ENCODE measurements around the gene HLCS.

The HLCS gene

DNA sequence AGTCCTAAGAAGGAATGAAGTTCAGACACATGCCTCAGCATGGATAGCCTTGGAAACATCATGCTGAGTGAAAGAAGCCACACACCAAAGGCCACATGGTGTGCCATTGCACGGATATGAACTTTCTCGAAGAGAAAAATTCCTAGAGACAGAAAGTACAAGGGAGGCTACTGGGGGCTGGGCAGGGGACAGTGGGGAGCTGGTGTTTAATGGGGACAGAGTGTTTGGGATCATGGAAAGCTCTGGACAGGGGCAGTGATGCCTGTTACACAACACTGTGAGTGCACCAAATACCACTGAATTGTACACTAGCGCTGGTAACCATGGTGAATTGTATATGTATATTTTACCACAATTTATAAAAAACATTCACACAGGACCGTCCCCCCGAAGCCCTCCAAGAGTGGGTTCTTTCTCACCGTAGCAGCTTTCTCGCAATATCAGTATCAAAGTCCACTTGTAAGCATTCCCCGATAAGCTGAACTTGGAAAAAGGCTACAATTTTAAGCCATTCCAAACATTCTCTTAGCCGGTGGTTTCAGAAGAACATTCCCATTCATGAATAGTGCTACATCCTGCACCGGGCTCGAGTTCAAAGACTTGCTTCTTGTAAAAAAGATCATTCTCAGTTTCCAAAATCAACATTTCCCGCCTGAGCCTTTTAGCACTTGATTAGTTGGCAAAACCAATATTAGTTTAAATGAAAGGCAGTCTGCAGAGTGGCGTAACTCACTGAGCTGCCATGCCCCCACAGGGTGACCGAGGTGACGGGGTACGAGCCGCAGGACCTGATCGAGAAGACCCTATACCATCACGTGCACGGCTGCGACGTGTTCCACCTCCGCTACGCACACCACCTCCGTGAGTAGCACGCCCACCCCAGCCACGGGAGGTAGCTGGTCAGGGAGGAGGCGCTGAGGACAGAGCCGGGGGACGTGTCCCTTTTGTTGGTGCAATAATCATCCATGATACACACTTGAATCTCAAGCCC is 235.9 kb downstream of the HLCS start:
- TF ChIP-seq, protein P1, sequence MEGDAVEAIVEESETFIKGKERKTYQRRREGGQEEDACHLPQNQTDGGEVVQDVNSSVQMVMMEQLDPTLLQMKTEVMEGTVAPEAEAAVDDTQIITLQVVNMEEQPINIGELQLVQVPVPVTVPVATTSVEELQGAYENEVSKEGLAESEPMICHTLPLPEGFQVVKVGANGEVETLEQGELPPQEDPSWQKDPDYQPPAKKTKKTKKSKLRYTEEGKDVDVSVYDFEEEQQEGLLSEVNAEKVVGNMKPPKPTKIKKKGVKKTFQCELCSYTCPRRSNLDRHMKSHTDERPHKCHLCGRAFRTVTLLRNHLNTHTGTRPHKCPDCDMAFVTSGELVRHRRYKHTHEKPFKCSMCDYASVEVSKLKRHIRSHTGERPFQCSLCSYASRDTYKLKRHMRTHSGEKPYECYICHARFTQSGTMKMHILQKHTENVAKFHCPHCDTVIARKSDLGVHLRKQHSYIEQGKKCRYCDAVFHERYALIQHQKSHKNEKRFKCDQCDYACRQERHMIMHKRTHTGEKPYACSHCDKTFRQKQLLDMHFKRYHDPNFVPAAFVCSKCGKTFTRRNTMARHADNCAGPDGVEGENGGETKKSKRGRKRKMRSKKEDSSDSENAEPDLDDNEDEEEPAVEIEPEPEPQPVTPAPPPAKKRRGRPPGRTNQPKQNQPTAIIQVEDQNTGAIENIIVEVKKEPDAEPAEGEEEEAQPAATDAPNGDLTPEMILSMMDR (IDR thresholded peaks at IDR 0.05; ENCODE audit: extremely low read depth, missing control alignments) = no peak
- no peak for DNase-seq (ENCODE audit: low spot score)

DNA sequence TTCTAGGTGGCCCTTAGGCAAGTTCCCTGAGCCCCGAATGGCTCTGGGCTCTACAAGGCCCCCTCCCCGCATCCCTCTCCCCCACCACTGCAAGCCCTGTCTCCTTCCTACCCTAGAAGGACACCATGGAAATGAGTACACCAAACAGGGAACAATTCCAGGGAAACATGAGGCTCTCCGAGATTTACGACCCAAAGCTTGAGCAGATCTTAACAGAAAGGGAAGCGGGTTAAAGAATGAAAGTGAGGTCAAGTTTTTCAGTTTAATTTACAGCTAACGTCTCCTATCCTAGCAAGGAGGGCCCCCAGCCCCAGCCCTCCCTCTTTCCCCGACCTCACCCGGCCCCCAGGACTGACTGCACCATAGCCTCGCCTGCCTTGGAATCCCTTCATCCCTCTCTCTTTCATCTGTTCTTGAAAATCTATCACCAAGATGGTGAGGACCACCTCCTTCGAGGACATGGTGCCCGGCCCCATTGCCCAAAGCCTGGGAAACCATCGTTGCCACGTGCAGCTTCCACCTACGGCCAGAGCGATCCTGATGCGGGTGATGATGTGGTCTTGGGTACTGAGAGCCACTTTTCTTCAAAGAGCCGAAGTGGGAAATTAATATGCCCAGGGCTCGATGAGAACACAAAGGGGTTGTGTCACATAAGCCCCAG is 237.0 kb downstream of the HLCS start:
- TF ChIP-seq, protein P1 (IDR thresholded peaks at IDR 0.05; ENCODE audit: extremely low read depth, missing control alignments) = no peak
- DNase-seq (ENCODE audit: low spot score) = no peak

DNA sequence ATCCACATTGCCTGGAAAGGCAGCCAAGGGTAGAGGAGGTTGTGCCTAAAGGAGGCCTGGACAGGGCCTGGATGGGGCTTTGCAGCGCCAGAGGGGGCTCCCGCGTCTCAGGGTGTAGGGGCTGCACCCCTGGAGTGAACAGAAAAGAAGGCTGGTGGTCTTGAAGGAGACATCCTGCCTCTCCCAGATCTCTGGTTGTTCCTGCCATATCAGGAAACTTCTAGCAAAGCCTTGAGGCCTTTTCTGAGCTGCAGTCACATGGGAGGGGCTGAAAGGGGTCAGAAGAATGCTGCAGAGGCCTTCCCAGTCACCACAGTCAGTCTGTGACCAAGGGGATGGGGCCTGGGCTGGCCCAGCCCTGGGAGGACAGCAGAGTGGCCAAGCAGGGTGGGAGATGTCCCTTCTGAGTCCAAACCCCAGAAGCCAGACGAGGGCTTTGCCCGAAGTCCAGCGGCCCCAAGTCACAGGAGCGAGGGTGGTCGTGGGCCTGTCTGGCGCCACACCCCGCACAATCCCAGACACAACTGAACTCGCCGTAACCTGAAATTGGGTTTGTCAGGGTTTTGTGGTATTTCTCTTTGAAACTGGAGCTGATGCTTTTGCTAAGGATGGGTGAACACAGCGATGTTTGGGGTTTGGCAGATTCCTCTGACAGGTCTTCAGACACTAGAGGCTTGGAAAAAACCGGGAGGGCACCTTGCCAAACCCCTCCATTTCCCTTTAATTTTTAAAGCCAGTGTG is 237.9 kb downstream of the HLCS start:
- TF ChIP-seq, protein P1 (IDR thresholded peaks at IDR 0.05; ENCODE audit: extremely low read depth, missing control alignments) = no peak
- DNase-seq (ENCODE audit: low spot score) = no peak

DNA sequence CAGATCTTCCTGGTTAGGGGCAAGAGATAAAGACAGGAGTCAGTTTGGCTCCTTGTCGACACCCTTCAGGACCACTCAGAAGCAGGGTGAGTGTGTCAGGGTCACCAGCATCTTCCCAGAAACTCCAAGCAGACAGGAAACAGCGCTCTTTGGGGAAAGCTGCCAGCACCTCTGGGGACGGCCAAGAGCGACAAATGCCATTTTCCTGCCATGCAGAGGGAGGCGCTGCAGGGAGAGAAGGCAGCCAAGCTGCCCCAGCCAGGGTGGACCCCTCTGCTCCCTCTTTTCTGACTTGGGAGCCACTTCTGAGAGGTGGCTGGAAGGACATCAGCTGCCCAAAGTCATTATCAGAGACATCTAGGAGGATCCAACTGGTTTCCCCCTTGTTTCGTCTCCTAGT is 238.6 kb downstream of the HLCS start:
- DNase-seq (ENCODE audit: low spot score) = no peak
- TF ChIP-seq, protein P1 (IDR thresholded peaks at IDR 0.05; ENCODE audit: extremely low read depth, missing control alignments) = no peak

DNA sequence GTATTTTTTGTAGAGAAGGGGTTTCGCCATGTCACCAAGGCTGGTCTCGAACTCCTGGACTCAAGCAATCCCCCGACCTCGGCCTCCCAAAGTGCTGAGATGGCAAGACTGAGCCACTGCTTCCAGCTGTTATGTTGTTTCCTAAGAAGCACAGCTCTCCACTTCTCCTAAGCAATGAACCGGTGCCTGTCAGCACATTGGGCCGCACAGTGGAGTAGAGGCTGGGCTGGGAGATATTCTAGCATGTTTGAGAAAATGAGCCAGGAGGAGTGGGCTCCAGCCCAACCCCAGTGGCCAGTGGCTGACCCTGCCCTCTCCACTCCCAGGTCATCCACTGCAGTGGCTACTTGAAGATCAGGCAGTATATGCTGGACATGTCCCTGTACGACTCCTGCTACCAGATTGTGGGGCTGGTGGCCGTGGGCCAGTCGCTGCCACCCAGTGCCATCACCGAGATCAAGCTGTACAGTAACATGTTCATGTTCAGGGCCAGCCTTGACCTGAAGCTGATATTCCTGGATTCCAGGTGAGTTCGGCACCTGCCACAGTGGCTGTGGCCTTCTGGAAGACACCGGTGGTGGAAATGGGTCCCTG is 240.6 kb downstream of the HLCS start:
- no peak for DNase-seq (ENCODE audit: low spot score)
- TF ChIP-seq, protein P1 (IDR thresholded peaks at IDR 0.05; ENCODE audit: extremely low read depth, missing control alignments) = no peak

DNA sequence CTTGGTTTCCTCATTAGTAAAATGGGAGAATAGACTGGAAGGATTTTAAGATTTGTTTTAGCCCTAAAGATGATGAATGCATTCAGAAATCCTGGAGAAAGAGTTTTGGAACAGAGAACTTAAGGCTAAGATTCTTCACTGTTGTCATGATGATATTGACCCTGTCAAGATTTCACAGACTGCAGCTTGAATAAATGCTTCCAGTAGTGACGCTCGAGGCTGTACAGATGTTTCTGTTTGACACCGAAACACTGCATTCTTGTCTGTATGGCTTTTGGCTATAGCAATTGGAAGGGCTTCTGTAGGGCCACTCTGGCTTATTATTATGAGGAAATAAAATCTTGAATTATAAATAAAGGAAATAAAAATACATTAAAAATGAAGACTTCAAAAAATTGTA is 241.8 kb downstream of the HLCS start:
- DNase-seq (ENCODE audit: low spot score) = no peak
- TF ChIP-seq, protein P1 (IDR thresholded peaks at IDR 0.05; ENCODE audit: extremely low read depth, missing control alignments) = no peak
